Astrocyte (in vitro differentiated cells and primary cell): Measurements from ENCODE around the gene SLFN5. TPM values are rescaled to one million over a fixed set of nuclear protein-coding genes. Genes with fewer than 3 reads are reported as not detected.

Experiments used
- DNase-seq: peaks from one replicate; pipeline ENCODE4 v3.0.0-alpha.2; 2010; ENCODE audit warnings: low read depth
- FAIRE-seq: peaks from 2 replicates; lab custom pipeline; 2011; peaks lifted over from hg19 to GRCh38; lab: Jason Lieb, UNC
- H2AFZ ChIP-seq: 2 replicates; pipeline ENCODE4 v1.6.0; 2012; ENCODE audit warnings: low read depth, low read length, inconsistent platforms
- H3K27ac ChIP-seq: 2 replicates; pipeline ENCODE4 v1.5.1; 2011; ENCODE audit warnings: low read depth, low read length, inconsistent platforms
- H3K27me3 ChIP-seq: 2 replicates; pipeline ENCODE4 v1.6.0; 2011; ENCODE audit warnings: low read length, inconsistent platforms; ENCODE audit not compliant: insufficient read depth
- H3K36me3 ChIP-seq: 2 replicates; pipeline ENCODE4 v1.5.1; 2011; ENCODE audit warnings: low read length, inconsistent platforms; ENCODE audit not compliant: insufficient read depth
- H3K4me1 ChIP-seq: 2 replicates; pipeline ENCODE4 v1.5.1; 2011; ENCODE audit warnings: low read length, inconsistent platforms; ENCODE audit not compliant: insufficient read depth
- H3K4me2 ChIP-seq: 2 replicates; pipeline ENCODE4 v1.6.0; 2012; ENCODE audit warnings: low read length, inconsistent platforms
- H3K4me3 ChIP-seq: 2 replicates; pipeline ENCODE4 v1.5.1; 2011; ENCODE audit warnings: low read depth, mild to moderate bottlenecking, low read length, inconsistent platforms; ENCODE audit not compliant: insufficient read depth
- H3K79me2 ChIP-seq: 2 replicates; pipeline ENCODE4 v1.6.0; 2012; ENCODE audit warnings: mild to moderate bottlenecking, low read length, inconsistent platforms; ENCODE audit not compliant: insufficient read depth
- H3K9ac ChIP-seq: 2 replicates; pipeline ENCODE4 v1.6.0; 2012; ENCODE audit warnings: mild to moderate bottlenecking, low read length, inconsistent platforms
- H3K9me3 ChIP-seq: 2 replicates; pipeline ENCODE4 v1.5.1; 2012; ENCODE audit warnings: low read depth, mild to moderate bottlenecking, low read length, inconsistent platforms; ENCODE audit not compliant: insufficient read depth
- H4K20me1 ChIP-seq: 2 replicates; pipeline ENCODE4 v1.6.0; 2012; ENCODE audit warnings: low read length, inconsistent platforms; ENCODE audit not compliant: insufficient read depth
- H3K27ac Mint-ChIP-seq: one replicate; pipeline ENCODE4 v1.8.0; 2021; ENCODE audit warnings: mild to moderate bottlenecking, mixed read lengths; ENCODE audit not compliant: unreplicated experiment
- H3K27me3 Mint-ChIP-seq: one replicate; pipeline ENCODE4 v1.8.0; 2021; ENCODE audit warnings: low read depth, mixed read lengths; ENCODE audit not compliant: unreplicated experiment
- H3K36me3 Mint-ChIP-seq: one replicate; pipeline ENCODE4 v1.8.0; 2021; ENCODE audit warnings: low read depth, mixed read lengths; ENCODE audit not compliant: unreplicated experiment
- H3K4me1 Mint-ChIP-seq: one replicate; pipeline ENCODE4 v1.8.0; 2021; ENCODE audit warnings: low read depth, mixed read lengths; ENCODE audit not compliant: unreplicated experiment
- H3K4me3 Mint-ChIP-seq: one replicate; pipeline ENCODE4 v1.8.0; 2021; ENCODE audit warnings: mild to moderate bottlenecking, moderate library complexity, mixed read lengths; ENCODE audit not compliant: unreplicated experiment
- H3K9me3 Mint-ChIP-seq: one replicate; pipeline ENCODE4 v1.8.0; 2021; ENCODE audit warnings: mild to moderate bottlenecking, mixed read lengths; ENCODE audit not compliant: unreplicated experiment
- EZH2 ChIP-seq: IDR thresholded peaks from 2 replicates; pipeline ENCODE4 v1.6.1; 2012; ENCODE audit warnings: mild to moderate bottlenecking, low read length, inconsistent platforms; ENCODE audit not compliant: insufficient read depth
- total RNA-seq: library from RNA; stranded (reverse); gene quantifications from 2 replicates; pipeline ENCODE4 v1.2.1, GENCODE V29; 2021
- TF ChIP-seq, protein P1 (sequence below): IDR thresholded peaks from 2 replicates; pipeline ENCODE4 v1.5.1; 2011; ENCODE audit warnings: low read depth, mild to moderate bottlenecking, inconsistent platforms, low read length, moderate library complexity; ENCODE audit not compliant: insufficient read depth

Gene SLFN5
- total RNA-seq, 1 donor from 2014 or later: 108 TPM

DNA sequence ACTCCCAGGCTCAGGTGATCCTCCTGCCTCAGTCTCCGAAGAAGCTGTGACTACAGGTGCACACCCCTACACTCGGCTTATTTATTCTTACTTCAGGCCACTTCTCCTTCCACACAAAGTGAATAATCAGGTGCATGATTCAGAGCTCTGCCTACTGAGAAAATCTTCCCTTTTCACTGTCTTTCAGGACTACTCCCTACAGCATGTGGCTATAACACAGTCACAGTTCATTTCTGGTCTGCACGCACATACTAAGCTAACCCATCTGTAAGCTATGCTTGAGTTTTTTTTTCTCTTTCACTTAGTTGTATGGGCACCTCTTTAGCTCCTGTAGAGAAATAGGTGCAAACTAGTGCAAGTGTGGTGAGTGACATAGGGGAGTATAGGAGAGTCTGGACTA, 7.6 kb upstream of the SLFN5 start:
- Mint-ChIP-seq H3K4me3 (no peak overlapping the region), H3K4me1 (peaks cover 13% of the 10 kb centered on the region), H3K36me3 (peaks cover 2% of the 10 kb centered on the region), H3K9me3 (no peaks in the 10 kb centered on the region), H3K27ac (no peak overlapping the region), H3K27me3 (peaks cover 12% of the 10 kb centered on the region)
- no peak overlapping the region for H3K4me3 ChIP-seq
- no peaks in the 10 kb centered on the region for H4K20me1 ChIP-seq
- H3K9ac ChIP-seq: no peak overlapping the region
- no peaks in the 10 kb centered on the region for H3K79me2 ChIP-seq
- no peaks in the 10 kb centered on the region for H3K36me3 ChIP-seq
- no peaks in the 10 kb centered on the region for H3K9me3 ChIP-seq
- no peak overlapping the region for H2AFZ ChIP-seq
- no peaks in the 10 kb centered on the region for H3K4me1 ChIP-seq
- H3K4me2 ChIP-seq: no peak overlapping the region
- TF ChIP-seq EZH2: no peak
- TF ChIP-seq, protein P1, sequence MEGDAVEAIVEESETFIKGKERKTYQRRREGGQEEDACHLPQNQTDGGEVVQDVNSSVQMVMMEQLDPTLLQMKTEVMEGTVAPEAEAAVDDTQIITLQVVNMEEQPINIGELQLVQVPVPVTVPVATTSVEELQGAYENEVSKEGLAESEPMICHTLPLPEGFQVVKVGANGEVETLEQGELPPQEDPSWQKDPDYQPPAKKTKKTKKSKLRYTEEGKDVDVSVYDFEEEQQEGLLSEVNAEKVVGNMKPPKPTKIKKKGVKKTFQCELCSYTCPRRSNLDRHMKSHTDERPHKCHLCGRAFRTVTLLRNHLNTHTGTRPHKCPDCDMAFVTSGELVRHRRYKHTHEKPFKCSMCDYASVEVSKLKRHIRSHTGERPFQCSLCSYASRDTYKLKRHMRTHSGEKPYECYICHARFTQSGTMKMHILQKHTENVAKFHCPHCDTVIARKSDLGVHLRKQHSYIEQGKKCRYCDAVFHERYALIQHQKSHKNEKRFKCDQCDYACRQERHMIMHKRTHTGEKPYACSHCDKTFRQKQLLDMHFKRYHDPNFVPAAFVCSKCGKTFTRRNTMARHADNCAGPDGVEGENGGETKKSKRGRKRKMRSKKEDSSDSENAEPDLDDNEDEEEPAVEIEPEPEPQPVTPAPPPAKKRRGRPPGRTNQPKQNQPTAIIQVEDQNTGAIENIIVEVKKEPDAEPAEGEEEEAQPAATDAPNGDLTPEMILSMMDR: no peak
- no peak overlapping the region for H3K27ac ChIP-seq
- peaks cover 4% of the 10 kb centered on the region for H3K27me3 ChIP-seq
- no peak for DNase-seq
- no peak for FAIRE-seq

DNA sequence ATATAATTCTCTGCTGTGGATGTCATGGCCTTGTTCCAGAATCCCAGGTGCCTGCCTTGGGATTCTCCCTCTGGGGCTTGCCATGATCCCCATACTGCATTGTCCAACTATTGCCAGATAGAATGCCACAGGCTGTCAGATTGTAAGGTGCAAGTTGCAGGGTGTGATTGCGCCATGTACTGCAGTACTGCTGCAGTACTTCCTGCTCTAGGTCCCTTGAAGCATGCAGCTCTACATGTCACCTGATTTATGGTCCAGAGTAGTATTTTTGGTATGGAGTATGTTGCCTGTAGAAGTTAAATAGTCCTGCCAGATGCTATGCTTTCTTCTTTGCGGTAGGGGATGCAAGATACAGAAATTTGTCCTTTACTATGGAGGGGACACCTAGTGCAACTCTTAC, 7.0 kb upstream of the SLFN5 start:
- no peaks in the 10 kb centered on the region for H3K9me3 Mint-ChIP-seq
- no peak overlapping the region for H3K4me3 ChIP-seq
- H3K4me3 Mint-ChIP-seq: no peak overlapping the region
- H3K9me3 ChIP-seq: no peaks in the 10 kb centered on the region
- no peaks in the 10 kb centered on the region for H3K79me2 ChIP-seq
- FAIRE-seq (no peak), DNase-seq (no peak)
- H3K36me3 Mint-ChIP-seq: peaks cover 2% of the 10 kb centered on the region
- no peak overlapping the region for H3K9ac ChIP-seq
- TF ChIP-seq EZH2: no peak
- TF ChIP-seq, protein P1: no peak
- peaks cover 12% of the 10 kb centered on the region for H3K27me3 Mint-ChIP-seq
- no peak overlapping the region for H2AFZ ChIP-seq
- no peak overlapping the region for H3K27ac ChIP-seq
- H4K20me1 ChIP-seq: no peaks in the 10 kb centered on the region
- H3K4me1 Mint-ChIP-seq: peaks cover 13% of the 10 kb centered on the region
- peaks cover 4% of the 10 kb centered on the region for H3K27me3 ChIP-seq
- no peaks in the 10 kb centered on the region for H3K4me1 ChIP-seq
- H3K27ac Mint-ChIP-seq: no peak overlapping the region
- no peak overlapping the region for H3K4me2 ChIP-seq
- H3K36me3 ChIP-seq: no peaks in the 10 kb centered on the region

- peak; percentile 62 for DNase-seq
- Histone ChIP-seq H3K4me2 (no peak overlapping the region), H3K4me3 (no peak overlapping the region), H3K9ac (no peak overlapping the region), H3K79me2 (no peaks in the 10 kb centered on the region), H3K9me3 (no peaks in the 10 kb centered on the region), H3K27me3 (peaks cover 4% of the 10 kb centered on the region), H2AFZ (no peak overlapping the region), H3K4me1 (no peaks in the 10 kb centered on the region), H3K27ac (no peak overlapping the region), H3K36me3 (no peaks in the 10 kb centered on the region), H4K20me1 (no peaks in the 10 kb centered on the region)
- no peaks in the 10 kb centered on the region for H3K9me3 Mint-ChIP-seq
- no peak overlapping the region for H3K27ac Mint-ChIP-seq
- FAIRE-seq: no peak
- H3K4me3 Mint-ChIP-seq: no peak overlapping the region
- peaks cover 2% of the 10 kb centered on the region for H3K36me3 Mint-ChIP-seq
- H3K27me3 Mint-ChIP-seq: peaks cover 8% of the 10 kb centered on the region
- TF ChIP-seq EZH2: no peak
- TF ChIP-seq, protein P1: no peak
- peaks cover 20% of the 10 kb centered on the region for H3K4me1 Mint-ChIP-seq
These were observed 6.1 kb upstream of the SLFN5 start for GRCh38 chr17:35236821-35237220.
